Activated naive CD8-positive, alpha-beta T cell treated with anti-CD3 and anti-CD28 coated beads, Interleukin-2, amount 50 U/mL, for 16 hours (primary cell): ENCODE results near the gene WDR70.
"Not testable (repeated sequence)": the region's sequence is repeated elsewhere in the genome, so short reads cannot be mapped to it uniquely, and the experiment has no call there.

ENCODE experiments used
- DNase-seq: peaks from one replicate; pipeline ENCODE4 v3.0.0-alpha.2; 2020; ENCODE audit warnings: low read depth, low spot score

The WDR70 gene

GRCh38 chr5:37570597-37570996 lies 191.5 kb downstream of the WDR70 start:
- no peak for DNase-seq

DNA sequence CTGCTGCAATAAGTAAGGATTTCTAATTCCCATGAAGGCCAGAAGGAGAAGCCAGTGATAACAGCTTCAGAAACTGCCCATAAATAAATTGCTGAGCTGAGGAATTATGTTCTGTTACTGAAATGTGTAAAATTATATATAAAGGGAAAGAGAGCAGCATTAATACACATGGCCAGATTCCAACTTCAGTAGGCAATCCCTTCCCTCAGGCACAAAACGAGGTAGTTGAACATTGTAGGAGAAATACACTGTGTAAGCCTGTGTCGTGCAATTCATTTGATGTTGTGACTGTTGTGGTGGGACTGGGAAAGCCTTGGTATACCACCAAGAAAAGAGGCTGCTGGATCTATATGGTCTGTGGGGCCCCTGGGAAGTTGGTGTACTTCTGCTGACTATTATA lies 192.9 kb downstream of the WDR70 start:
- no peak for DNase-seq

GRCh38 chr5:37575541-37576489 lies 196.7 kb downstream of the WDR70 start:
- no peak for DNase-seq

- DNase-seq = no peak
Observed at GRCh38 chr5:37576552-37576951, 197.4 kb downstream of the WDR70 start.

DNA sequence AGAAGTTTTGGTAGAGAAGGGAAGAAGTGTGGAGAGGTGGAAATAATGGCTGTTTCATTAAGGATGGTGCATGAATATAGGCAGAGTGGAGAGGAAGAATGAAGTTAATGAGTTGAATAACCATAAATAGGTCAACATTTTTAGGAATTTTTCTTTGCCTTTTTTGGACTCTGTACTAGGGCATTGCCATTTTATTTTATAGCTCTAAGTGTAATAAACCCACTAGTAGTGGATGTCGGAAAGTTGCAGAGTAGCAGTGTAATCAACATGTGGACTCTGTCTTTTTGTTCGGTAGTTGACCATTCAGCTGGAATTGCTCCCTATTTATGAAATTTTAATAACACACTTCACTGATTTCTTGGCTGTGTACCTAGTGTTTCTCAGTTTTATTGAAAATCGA lies 199.1 kb downstream of the WDR70 start:
- no peak for DNase-seq

- no peak for DNase-seq
Observed at GRCh38 chr5:37580106-37580505, 201.0 kb downstream of the WDR70 start.

- DNase-seq = no peak
Observed at GRCh38 chr5:37582202-37582601, 203.1 kb downstream of the WDR70 start.

GRCh38 chr5:37593292-37593691 lies 214.2 kb downstream of the WDR70 start:
- not testable (repeated sequence) for DNase-seq

GRCh38 chr5:37594864-37595263 lies 215.7 kb downstream of the WDR70 start:
- not testable (repeated sequence) for DNase-seq

DNA sequence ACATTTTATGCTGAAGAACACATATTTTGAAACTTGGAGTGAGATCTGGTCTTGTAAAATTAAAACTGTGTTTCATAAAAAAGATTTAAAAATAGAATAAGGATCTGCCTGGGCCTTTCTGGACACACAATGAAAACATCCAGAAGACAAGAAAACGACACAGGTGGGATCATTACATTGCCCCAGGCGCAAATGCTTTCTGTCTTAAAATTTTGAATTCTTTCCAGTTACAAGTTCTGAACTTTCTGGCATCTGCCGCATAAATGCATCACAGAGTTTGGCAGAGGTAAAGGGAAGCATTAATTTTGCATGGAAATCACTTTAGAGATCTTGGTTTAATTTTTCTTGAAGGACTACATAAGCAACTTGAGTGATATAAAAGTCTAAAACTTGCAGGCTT lies 219.6 kb downstream of the WDR70 start:
- no peak for DNase-seq

GRCh38 chr5:37601163-37601562 lies 222.0 kb downstream of the WDR70 start:
- DNase-seq = no peak

DNA sequence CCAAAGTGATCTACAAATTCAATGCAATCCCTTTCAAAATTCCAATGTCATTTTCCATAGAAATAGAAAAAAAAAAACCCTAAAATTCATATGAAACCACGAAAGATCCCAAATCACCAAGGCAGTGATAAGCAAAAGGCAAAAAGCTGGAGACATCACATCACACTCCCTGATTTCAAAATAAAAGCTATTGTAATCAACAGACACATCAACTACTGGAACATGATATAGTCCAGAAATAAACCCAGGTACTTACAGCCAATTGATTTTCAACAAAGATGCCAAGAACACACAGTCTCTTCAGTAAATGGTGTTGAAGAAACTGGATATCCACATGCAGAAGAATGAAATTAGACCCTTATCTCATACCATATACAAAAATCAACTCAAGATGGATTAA lies 224.0 kb downstream of the WDR70 start:
- no peak for DNase-seq

GRCh38 chr5:37604290-37604689 lies 225.2 kb downstream of the WDR70 start:
- DNase-seq = no peak

DNA sequence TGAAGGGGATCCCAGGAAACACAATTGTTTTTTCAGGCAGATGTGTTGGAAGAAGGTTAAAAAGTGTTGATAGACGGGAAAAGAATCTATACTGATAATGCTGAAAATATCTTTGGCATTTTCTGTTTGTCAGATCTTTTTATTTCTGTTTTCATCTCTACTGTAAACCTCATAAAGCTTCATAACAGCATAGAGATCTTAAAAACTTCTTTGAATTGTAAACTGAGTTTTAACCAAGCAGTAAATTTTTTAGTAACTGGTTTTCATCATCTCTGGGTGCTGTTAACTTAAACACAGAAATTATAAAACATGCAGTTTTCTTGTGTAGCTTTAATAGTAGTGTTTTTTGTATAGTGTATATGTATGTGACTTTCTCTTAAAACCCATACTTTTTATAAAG lies 227.0 kb downstream of the WDR70 start:
- DNase-seq = no peak

DNA sequence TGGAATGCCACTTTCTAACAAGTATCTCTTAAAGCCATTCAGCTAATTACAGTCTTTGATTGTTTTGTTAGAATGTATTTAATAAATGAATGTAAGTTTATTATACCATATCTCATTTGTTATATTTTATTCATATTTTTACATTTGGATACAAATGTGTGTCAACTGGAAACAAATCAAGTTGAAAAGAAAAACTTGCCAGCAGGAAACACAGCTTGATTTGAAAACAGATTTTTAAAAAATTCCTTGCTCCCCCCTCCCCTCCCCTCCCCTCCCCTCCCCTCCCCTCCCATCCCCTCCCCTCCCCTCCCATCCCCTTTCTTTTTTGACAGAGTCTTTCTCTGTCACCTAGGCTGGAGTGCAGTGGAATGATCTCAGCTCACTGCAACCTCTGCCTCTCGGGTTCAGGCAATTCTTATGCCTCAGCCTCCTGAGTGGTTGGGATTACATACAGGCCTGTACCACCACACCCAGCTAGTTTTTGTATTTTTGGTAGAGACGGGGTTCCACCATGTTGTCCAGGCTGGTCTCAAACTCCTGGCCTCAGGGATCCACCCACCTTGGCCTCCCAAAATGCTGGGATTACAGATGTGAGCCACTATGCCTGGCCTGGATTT lies 227.6 kb downstream of the WDR70 start:
- DNase-seq = no peak

GRCh38 chr5:37615184-37615583 lies 236.1 kb downstream of the WDR70 start:
- DNase-seq = no peak

GRCh38 chr5:37619353-37619752 lies 240.2 kb downstream of the WDR70 start:
- no peak for DNase-seq

- not testable (repeated sequence) for DNase-seq
Observed at GRCh38 chr5:37622354-37622753, 243.2 kb downstream of the WDR70 start.

- DNase-seq = no peak
Observed at GRCh38 chr5:37626266-37626665, 247.1 kb downstream of the WDR70 start.

- no peak for DNase-seq
Observed at GRCh38 chr5:37628876-37629275, 249.8 kb downstream of the WDR70 start.

DNA sequence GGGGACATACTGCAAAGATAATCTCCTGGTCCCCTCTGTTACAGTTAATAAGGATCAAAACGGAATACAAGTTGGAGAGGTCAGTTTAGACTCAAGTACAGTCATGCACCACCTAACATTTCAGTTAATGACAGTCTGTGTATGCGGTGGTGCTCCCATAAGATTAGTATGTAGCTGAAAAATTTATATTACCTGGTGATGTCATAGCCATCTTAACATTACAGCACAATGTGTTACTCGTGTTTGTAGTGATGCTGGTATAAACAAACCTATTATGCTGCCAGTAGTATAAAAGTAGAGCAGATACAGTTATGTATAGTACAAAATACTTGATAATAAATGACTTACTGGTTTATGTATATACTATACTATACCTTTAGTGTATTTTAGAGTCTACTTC lies 252.8 kb downstream of the WDR70 start:
- no peak for DNase-seq

DNA sequence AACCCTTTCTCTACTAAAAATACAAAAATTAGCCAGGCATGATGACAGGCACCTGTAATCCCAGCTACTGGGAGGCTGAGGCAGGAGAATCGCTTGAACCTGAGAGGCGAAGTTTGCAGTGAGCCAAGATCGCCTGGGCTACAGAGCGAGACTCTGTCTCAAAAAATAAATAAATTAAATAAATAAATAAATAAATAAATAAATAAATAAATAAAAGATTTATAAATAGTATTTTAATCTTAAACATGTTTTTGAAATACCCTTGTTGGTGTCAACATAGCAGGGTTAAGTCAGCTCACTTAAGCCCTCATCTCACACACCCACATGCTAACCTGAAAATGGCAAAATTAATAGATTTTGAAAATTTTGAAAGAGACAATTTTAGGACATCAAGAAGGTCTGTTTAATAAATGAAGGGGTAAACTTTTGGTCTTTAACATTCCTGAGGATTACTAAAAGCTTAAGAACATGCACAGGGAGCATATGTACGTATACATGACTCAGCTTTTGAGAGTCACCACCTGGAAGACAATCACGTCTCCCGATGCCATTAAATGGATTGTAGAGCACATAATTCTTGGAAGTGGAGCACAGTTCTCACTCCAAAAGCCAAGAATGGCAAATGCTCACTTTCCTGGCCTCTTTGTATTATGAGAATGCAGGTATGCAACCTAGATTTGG lies 258.2 kb downstream of the WDR70 start:
- no peak for DNase-seq

DNA sequence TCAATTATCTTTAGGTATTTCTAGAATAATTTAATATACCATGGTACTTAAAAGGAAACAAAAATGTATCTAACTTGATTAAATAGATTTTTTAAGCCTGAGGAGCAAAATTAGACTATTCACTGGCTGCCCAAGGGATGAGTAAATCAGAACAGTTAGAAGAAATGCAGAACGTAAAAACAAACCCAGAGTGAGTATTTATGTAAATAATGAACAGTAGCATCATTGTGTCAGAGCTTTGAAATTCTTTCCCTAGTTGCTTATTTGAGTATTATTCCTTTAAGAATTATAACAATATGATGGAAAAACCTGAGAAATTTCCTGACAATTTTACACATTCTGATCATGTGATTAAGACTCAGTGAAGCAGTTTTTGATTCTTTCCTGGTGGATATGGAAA lies 259.8 kb downstream of the WDR70 start:
- no peak for DNase-seq
